Ishikawa (cell line): ENCODE results near the gene FOXP4.

ENCODE experiments used
- CEBPB ChIP-seq: IDR thresholded peaks from 2 replicates; pipeline ENCODE4 v1.6.1; 2012
- CREB1 ChIP-seq: IDR thresholded peaks from 2 replicates; pipeline ENCODE4 v1.6.1; 2012; ENCODE audit warnings: low read depth
- EGR1 ChIP-seq: IDR thresholded peaks from 2 replicates; pipeline ENCODE4 v1.6.1; 2012
- EP300 ChIP-seq: IDR thresholded peaks from 2 replicates; pipeline ENCODE4 v1.6.1; 2012; ENCODE audit warnings: borderline replicate concordance
- FOXM1 ChIP-seq: IDR thresholded peaks from 2 replicates; pipeline ENCODE4 v1.6.1; 2012; ENCODE audit warnings: low read depth, borderline replicate concordance
- NFIC ChIP-seq: IDR thresholded peaks from 2 replicates; pipeline ENCODE4 v1.6.1; 2012
- RAD21 ChIP-seq: IDR thresholded peaks from 2 replicates; pipeline ENCODE4 v1.6.1; 2012; ENCODE audit warnings: low read depth
- TAF1 ChIP-seq: IDR thresholded peaks from 2 replicates; pipeline ENCODE4 v1.6.1; 2012; ENCODE audit warnings: low read depth, mild to moderate bottlenecking
- TCF12 ChIP-seq: IDR thresholded peaks from 2 replicates; pipeline ENCODE4 v1.6.1; 2012; ENCODE audit warnings: low read depth
- TEAD4 ChIP-seq: IDR thresholded peaks from 2 replicates; pipeline ENCODE4 v1.6.1; 2012
- USF1 ChIP-seq: IDR thresholded peaks from 2 replicates; pipeline ENCODE4 v1.6.1; 2012
- YY1 ChIP-seq: IDR thresholded peaks from 2 replicates; pipeline ENCODE4 v1.6.1; 2012; ENCODE audit warnings: low read depth
- ZBTB7A ChIP-seq: IDR thresholded peaks from 2 replicates; pipeline ENCODE4 v1.6.1; 2012; ENCODE audit warnings: low read depth
- TF ChIP-seq, protein P1 (sequence below): IDR thresholded peaks from 2 replicates; pipeline ENCODE4 v1.6.1; 2012
- TF ChIP-seq, protein P2 (sequence below): IDR thresholded peaks from 2 replicates; pipeline ENCODE4 v1.6.1; 2012; ENCODE audit warnings: low read depth, mild to moderate bottlenecking

Gene FOXP4

GRCh38 chr6:41500561-41500960, 45.6 kb upstream of the FOXP4 start:
- TF ChIP-seq, protein P1, sequence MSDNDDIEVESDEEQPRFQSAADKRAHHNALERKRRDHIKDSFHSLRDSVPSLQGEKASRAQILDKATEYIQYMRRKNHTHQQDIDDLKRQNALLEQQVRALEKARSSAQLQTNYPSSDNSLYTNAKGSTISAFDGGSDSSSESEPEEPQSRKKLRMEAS = no peak
- TF ChIP-seq EP300 (no peak), CEBPB (no peak), CREB1 (no peak), YY1 (no peak), ZBTB7A (no peak), TEAD4 (no peak), USF1 (no peak), TAF1 (no peak), TCF12 (no peak), EGR1 (no peak), NFIC (no peak), FOXM1 (no peak), RAD21 (no peak)
- TF ChIP-seq, protein P2, sequence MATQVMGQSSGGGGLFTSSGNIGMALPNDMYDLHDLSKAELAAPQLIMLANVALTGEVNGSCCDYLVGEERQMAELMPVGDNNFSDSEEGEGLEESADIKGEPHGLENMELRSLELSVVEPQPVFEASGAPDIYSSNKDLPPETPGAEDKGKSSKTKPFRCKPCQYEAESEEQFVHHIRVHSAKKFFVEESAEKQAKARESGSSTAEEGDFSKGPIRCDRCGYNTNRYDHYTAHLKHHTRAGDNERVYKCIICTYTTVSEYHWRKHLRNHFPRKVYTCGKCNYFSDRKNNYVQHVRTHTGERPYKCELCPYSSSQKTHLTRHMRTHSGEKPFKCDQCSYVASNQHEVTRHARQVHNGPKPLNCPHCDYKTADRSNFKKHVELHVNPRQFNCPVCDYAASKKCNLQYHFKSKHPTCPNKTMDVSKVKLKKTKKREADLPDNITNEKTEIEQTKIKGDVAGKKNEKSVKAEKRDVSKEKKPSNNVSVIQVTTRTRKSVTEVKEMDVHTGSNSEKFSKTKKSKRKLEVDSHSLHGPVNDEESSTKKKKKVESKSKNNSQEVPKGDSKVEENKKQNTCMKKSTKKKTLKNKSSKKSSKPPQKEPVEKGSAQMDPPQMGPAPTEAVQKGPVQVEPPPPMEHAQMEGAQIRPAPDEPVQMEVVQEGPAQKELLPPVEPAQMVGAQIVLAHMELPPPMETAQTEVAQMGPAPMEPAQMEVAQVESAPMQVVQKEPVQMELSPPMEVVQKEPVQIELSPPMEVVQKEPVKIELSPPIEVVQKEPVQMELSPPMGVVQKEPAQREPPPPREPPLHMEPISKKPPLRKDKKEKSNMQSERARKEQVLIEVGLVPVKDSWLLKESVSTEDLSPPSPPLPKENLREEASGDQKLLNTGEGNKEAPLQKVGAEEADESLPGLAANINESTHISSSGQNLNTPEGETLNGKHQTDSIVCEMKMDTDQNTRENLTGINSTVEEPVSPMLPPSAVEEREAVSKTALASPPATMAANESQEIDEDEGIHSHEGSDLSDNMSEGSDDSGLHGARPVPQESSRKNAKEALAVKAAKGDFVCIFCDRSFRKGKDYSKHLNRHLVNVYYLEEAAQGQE = no peak

DNA sequence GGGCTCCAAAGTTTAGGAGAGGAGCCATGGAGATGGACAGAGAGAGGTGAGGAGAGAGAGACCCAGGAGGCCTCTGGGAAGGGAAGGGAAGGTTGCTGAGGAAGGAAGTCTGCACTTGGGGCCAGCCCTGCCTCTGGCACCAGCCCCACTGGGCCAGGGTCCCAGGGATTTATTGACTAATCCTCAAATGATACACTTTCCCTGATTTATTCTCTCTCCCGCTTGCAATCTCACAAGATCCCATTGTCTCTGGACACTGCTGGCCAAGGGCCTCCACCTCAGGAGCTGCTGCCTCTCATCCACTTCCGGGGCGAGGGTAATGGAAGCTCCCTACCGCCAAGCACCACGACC, 43.6 kb upstream of the FOXP4 start:
- TF ChIP-seq EP300 (no peak), TAF1 (no peak), TEAD4 (no peak), USF1 (no peak), CREB1 (no peak), RAD21 (no peak), FOXM1 (no peak), NFIC (no peak), EGR1 (no peak), CEBPB (no peak), YY1 (no peak), ZBTB7A (no peak), TCF12 (no peak)
- TF ChIP-seq, protein P1 = no peak
- TF ChIP-seq, protein P2 = no peak

- TF ChIP-seq, protein P1 = no peak
- TF ChIP-seq TAF1 (no peak), TCF12 (peak; percentile 46), NFIC (peak; percentile 47), EP300 (peak; percentile 48; the same call in 1 of the 2 replicates), CEBPB (peak; percentile 40; the same call in 1 of the 2 replicates), FOXM1 (no peak), CREB1 (no peak), TEAD4 (no peak)
Measured at GRCh38 chr6:41502917-41503671, 43.1 kb upstream of the FOXP4 start.

- TF ChIP-seq ZBTB7A = peak; percentile 90
- no peak for TF ChIP-seq TEAD4
- no peak for TF ChIP-seq RAD21
Measured at GRCh38 chr6:41503827-41504465, 42.2 kb upstream of the FOXP4 start.

- TF ChIP-seq TEAD4 = no peak
- peak; percentile 11; the same call in 1 of the 2 replicates for TF ChIP-seq ZBTB7A
Measured at GRCh38 chr6:41504466-41505121, 41.6 kb upstream of the FOXP4 start.
